ENCODE results near the gene DIP2C.

The DIP2C gene

DNA sequence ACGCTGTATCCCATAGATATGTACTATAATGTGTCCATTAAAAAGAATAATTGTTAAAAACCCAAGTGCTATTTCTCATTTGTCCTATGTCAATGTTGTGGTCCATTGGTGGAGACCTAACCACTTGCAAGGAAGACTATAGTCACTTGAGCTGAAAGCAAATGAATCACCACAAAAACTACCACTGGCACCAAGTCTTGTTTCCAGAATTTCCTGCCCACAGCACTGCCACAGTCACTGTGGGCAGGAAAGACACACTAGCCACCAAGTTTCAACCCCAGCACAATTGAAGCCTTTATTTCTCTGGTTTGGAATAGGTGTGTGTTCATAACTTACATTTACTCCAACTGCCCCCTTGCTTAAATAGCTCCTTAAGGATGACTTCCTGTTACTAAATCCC, 12.4 kb downstream of the DIP2C start:
- no peak for DNase-seq

DNA sequence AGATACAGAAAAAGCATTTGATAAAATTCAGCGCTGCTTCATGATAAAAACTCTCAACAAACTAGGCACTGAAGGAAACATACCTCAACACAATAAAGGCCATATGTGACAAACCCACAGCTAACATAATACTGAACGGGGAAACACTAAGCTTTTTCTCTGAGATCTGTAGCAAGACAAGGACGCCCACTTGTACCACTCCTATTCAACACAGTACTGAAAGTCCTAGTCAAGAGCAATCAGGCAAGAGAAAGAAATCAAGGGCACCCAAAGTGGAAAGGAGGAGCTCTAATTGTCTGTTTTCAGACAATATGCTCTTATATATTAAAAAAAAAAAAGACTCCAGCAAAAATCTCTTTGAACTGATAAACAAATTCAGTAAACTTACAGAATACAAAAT, 13.3 kb downstream of the DIP2C start:
- no peak for DNase-seq

DNA sequence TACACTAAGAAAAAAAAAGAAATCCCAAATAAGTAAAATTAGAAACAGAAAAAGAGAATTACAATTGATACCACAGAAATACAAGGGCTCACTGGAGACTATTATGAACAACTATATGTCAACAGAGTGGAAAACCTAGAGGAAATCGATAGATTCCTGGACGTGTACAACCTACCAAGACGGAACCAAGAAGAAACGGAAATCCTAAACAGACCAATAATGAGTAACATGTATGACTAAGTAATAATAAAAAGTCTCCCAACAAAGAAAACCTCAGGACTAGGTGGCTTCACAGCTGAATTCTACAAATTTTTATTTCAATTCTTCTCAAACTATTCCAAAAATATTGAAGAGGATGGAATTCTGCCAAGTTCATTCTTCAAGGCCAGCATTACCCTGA, 13.9 kb downstream of the DIP2C start:
- no peak for DNase-seq

DNA sequence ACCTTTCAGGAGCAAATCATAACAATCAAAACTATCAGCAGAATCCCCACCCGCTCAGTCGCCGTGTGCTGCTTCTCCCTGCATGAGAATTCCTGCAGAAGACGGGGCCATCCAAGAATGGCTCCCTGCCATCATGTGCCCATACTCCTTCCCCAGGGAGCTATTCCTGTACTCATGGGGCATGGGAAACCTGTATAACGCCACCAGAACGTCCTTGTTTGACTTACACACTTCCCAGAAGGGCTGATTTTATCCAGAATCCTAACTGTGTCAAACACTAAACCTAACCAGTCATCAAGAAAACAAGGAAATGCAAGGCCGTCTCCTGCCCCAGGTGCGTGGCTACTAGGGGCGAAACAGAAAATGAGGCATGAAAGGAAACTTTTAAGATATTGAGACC, 16.0 kb downstream of the DIP2C start:
- DNase-seq, result no peak

DNA sequence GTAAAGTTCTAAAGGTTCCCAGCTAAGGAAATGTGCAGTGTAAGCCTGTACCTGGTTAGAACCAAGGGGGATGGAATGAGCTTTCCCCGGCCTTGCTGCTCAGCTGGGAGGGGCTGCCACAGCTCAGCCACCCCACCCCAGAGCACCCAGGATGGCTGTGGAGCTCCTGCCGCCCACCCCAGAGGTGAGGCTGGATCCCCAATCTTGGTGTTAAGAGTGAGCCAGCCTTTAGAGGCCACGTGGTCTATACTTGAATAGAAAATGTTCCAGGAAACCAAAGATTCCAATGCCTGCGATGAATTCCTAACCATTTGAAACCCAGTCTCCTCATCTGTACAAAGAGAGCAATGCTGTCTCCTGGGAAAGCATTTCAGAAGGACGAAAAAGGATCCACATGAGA, 16.5 kb downstream of the DIP2C start:
- DNase-seq, result no peak

DNA sequence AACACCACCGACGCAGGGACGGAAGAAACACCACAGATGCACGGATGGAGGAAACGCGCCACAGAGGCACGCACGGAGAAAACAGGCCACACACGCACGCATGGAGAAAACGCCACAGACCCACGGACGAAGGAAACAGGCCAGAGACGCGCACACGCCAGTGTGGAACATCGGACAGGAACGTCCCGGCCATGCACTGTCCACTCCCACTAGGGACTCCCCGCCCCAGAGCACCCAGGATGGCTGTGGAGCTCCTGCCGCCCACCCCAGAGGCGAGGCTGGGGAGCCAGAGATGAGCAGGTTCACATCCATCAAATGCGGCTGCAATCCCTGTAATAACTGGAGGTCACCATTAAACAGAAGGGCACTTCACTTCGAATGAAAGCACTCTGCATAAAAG, 17.3 kb downstream of the DIP2C start:
- no peak for DNase-seq

DNA sequence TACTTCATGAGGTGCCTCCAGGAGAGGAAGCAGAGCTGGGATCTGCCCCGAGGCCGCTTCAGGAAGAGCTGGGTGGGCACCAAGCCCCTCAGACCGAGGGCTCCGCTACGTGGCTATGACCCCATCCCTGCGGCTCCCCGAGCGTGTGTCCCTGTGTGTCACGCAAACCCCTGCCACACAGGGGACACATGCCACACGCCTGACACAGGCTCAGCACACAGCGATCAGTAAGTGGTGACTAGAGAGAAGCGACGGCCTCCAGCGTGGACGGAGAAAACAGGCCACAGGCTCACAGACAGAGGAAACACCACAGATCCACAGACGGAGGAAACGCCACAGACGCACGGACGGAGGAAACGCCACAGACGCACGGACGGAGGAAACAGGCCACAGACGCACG, 18.5 kb downstream of the DIP2C start:
- no peak for DNase-seq

DNA sequence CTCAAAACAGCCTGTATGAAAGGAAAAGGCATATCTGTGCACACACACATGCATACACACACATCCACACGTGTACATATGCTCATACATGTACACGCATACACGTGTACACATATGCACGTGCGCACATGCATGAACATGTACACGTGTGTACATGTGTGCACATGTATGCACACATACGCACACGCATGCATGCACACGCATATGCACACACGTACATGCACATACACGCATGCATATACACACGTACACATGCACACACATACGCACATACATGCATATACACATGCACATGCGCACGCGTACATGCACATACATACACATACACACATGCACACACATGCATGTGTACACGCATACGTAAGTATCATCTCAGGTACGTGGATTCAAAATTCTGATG, 19.4 kb downstream of the DIP2C start:
- no peak for DNase-seq

DNA sequence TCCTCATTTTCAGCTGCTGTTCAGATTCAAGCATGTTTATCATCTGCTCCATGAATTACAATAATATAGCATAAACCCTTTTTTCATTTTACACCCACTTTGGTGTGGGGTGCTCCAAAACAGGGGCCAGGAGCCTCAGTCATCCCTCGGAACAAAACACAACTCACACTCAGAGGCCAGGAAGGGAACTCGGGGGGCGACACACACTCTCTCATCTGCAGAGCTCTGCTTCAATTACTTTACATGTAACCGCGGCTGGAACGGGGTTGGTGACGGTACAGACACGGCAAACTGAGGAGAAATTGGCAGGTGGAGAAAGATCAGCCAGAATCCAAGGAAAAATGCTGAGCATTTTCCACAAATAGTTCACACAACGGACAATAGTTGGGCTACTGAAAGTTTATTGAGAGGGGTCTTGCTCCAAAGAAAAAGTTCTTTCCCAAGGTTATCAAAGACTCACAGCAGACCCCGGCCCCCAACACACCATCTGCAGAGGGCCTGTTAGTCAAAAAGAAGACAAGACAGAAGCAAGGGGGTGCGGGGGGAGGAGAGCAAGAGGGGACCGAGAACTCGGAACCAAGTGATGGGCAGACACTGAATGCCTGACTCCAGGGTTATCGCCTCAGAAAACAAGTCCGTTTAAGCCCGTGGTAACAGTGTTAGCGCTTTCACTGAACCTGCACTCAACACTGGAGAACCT, 20.5 kb downstream of the DIP2C start:
- DNase-seq, result no peak

DNA sequence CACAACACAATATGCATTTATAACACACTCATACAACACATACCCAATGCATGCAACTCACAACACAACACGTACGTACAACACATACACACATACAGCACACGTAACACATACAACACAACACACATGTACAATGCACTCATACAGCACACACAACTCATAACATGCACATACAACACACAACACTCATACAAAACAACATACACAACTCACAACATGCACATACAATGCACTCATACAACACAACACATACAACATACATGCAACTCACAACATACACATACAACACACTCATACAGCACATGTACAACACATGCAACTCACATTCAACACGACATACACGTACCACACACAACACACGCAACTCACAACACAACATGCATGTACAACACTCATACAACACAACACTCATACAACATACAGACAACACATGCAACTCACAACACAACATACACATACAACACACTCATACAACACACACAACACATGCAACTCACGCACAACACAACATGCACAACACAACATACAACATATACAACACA, 21.8 kb downstream of the DIP2C start:
- no peak for DNase-seq

DNA sequence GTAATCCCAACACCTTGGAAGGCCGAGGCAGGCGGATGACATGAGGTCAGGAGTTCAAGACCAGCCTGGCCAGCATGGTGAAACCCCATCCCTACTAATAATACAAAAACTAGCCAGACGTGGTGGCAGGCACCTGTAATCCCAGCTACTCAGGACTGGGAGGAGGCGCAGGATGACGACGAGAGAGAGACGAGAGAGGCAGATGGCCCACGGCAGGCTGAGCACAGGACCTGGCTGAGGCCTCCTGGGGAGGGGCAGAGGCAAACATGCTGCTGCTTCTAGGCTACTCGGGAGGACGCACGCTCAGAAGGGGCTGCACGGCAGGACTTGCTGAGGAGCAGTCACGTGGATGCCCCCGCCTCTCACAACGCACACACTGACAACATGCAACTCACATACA, 22.4 kb downstream of the DIP2C start:
- no peak for DNase-seq

DNA sequence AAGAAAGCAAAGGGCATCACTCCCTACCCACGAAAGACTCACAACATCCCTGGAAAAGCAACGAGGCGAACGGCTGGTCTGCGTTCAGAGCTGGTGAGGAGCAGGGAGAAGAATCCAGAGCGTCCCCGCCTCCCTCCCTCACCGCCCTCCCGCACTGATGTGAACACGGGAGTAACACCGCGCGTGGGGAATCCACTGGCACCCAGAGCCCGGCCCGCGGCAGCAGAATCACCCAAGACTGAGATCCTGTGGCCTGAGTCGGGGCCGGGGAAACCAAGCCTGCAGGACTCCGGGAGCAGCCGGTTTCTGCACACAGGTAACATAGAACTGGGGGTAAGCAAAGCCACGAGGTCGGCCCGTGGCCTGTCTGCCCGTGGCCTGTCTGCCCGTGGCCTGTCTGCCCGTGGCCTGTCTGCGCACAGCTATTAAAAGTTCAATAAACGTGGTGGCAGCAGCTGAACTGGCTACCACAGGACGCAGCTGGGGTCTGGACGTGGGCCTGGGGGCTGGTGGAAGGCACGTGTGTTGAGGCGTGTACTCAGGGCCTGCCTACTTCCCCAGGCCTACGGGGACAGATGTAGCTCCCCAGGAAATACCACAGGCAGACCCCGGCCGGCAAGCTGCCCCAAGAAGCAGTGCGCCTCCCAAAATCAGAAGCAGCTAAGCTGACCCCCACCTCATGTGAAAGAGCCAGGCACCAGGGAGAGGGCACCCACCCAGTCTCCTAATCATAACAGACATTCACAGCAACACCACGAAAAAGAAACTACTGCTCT, 23.0 kb downstream of the DIP2C start:
- no peak for DNase-seq

DNA sequence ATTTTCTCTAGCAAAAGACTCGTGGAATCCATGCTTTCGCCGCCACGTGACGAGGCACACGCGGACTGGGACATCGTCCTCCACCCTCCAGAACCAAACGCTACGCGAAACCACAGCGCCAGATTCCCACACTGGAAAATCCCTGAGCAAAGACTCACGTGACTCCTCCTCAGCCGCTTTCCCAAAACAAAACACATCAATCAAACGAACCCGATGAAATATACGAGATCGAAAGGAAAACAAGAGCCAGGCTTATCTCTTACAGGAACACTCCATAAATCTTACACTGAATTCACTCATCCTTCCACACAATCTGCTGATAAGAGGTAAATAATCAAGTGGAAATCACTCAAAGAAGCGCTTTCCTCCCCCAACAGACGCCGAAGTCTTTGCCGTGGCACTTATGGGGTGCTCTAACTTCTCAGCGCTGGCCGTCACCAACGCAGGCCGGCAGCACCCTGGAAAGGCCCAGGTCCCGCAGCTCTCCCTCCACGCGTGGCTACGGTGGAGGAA, 23.8 kb downstream of the DIP2C start:
- DNase-seq, result peak; percentile 63

DNA sequence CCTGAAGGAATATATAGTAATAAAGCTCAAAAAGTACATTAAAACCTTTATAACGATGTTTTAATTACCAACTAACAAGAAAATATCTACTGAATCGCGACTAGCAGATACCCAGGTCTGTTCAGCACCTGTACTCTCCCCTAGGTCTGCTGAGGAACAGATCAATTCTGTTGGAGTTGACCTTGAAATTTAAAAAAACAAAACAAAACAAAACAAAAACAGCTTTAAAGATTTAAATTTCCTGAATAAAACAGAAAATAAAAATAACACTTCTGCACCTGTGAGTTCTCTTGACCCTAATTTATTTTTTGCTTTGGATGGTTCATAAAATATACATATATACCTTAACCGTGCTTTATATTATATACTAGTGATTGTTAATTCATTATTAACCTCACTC, 24.6 kb downstream of the DIP2C start:
- no peak for DNase-seq

DNA sequence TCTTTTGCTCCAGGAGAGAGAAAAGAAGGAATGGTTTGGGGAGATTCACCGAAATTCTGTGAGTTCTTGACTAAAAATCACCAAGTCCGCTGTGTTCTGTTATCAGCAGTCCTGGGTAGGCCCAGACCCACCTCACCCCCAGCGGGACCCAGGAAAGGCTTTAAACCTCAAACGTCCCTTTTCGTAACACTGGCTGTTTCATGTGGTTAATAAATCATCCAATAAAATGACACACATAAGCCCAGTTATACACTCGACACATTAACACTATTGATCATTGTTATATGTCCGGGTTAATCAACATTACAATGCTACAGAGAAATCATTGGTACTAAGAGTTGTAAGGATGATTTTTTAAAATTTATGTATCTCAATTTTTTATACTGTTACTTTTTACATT, 25.2 kb downstream of the DIP2C start:
- no peak for DNase-seq

DNA sequence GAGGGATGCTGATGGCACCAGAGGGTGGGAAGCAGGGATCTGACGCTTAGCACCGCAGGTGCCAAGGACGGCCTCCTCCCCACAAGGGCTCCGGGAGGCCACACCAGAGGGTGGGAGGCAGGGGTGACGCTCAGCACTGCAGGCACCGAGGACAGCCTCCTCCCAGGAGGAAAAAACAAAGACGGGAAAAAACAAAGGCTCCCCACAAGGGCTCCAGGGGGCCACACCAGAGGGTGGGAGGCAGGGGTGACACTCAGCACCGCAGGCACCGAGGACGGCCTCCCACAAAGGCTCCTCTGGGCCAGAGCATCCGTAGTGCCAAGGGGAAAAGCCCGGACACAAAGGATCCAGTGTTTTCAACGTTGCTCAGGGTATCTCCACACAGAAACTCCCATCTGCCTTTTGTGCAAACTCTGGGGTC, 25.6 kb downstream of the DIP2C start:
- DNase-seq, result no peak

DNA sequence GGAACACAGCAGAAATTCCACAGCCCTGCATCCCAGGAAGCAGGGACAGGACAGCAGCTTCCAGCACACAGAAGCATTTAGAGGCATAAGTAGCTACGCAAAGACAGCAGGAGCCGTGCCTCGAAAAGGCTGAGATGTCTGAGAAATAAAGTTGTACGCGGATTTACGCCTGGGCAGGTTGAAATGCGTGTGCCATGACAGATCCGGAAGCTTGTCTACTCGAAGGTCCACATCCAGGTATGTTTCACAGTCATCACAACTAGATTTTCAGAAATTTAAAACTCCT, 26.1 kb downstream of the DIP2C start:
- no peak for DNase-seq

DNA sequence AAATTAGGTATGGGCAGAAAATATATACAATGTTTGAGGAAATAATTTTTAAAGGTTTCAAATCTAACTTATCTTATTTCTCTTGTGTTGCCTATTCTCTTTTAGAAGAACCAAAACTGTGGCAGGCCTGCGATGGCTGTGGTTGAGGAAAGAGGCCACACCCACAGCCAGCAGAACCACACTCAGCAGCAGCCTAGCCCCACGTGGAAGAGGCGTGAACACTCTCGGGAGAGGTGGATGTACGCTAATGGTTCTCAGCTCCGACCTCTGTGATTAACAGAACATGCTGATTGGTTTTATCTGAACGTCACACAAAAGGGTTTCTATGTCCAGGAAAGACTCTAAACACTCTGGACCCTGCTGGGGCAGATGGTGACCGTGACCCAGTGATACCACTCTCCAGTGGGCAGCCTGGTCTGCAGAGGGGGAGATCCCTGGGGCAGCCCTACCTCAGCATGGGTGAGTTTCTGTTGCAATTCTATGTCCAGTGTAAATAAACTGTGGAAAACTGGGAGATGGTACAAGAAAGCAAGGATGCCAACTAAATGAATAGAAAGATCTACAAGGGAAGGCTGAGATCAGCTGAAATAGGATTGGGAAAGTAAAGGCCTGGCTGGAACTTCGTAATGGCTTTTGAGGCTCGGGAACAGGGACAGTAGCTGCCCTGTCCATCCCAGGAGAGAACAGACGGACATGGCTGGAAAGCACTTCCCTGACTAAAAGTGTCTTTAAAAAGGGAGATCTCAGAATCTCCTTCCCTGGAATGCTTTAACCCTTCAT, 26.6 kb downstream of the DIP2C start:
- DNase-seq, result no peak

DNA sequence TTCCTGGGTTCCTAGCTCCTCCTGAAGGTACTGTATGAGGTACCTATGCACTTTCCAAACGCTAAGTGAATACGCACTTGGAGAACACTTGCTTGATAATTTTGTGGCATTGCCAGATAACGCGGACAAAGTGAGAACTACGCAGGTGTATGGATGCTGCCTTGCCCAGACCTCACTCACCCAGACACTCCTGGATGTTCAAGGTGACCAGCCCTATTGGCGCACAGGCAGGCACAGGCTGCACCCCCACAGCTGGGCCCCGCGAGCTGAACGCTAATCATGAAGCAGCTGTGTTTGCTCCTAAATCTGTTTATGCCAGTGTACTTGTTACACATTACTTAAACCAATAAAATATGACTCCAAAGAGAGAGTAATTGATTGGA, 27.3 kb downstream of the DIP2C start:
- no peak for DNase-seq

DNA sequence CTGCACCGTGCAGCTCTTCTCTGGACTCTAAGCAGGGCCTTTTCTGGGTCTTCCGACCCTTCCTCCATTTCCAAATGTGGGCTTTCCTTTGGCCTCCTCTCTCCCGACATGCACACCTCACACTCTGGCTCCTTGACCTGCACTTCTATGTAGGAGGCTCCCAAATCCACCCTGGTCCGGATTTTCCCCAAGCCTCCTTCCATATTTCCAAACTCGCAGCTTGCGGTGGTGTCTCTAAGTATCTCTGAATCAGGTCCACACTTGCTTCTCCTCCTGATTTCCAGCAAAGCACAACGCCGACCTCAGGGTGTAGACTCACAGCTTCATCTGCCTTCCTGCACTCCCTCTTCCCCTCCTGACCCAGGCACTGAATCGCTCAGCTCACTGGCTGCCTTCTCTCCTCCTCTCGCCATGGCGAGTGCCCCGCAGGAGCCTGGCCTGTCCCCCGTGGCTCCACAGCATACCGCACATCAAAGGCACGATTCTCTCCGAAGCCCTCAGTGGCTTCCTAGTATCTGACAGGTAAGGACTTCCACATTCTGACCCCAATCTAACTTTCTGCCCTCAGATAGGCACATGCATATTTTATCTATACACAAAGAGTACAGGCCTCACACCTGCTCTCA, 27.8 kb downstream of the DIP2C start:
- no peak for DNase-seq

DNA sequence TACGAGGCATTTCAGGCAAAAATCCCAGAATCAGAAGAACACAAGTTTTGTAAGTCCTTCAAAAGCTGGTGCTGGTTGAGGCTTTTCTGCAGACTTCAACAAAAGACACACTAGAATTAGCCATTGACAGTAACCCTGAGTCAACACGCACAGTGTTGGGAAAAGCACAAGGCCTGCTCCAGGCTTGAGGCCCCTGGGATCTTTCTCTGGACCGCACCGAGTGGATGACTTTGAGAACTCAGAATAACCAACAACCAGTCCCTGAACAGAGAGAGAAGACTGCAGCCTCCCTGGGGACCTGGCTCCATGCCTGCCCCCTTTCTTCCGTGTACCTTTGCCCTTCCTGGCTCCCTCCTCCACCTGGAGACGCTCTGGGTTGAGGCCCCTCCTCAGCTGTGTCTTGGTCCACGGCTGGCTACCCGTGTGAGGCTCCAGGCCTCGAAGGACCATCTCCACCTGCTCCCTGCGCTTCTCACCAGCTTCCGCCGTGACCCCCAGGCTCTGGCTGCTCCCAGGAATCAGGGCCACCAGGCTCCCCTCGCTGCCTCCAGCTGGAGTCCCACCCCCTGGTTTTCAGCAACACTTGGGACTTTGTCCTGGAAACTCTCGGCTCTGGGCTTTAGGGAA, 28.4 kb downstream of the DIP2C start:
- no peak for DNase-seq

DNA sequence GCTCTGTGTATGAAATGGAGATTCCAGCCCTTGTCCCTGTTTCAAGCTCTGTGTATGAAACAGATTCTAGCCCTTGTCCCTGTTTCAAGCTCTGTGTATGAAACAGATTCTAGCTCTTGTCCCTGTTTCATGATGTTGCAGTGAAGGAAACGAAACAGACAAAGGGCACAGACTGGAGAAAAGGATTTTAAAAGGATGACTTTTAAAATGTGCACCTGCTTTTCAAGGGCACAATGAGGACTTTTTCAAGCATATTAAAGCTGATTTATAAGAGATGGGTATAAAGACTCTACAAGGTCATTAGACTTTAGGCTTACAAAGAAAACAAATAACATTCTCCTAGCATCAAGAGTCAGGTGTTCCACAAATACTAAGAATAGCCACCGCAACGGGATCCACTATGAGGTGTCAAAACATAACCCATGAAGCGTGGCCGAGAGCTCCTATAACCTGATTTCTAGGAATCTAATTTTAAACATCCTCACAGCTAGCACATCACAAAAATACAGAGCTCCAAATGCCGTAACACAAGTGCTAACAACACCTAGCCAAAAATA, 29.0 kb downstream of the DIP2C start:
- DNase-seq, result no peak

Measured in NCI-H226 (cell line).